HepG2 (cell line): Measurements from ENCODE around the gene NDUFB10. TPM values are rescaled to one million over a fixed set of nuclear protein-coding genes. Genes with fewer than 3 reads are reported as not detected.

Experiments used
- AGO1 ChIP-seq: fragments of 200-400 bp; formaldehyde crosslinking; IDR thresholded peaks from 2 replicates; pipeline ENCODE4 v1.6.1; 2017; ENCODE audit warnings: mild to moderate bottlenecking, low read depth, low read length, moderate library complexity; ENCODE audit not compliant: poor library complexity, severe bottlenecking
- AGO2 ChIP-seq: fragments of 200-400 bp; formaldehyde crosslinking; optimal IDR thresholded peaks from 2 replicates; pipeline ENCODE3; 2017; ENCODE audit warnings: mild to moderate bottlenecking, low read depth, low read length, moderate library complexity
- ATF1 ChIP-seq: IDR thresholded peaks from 2 replicates; pipeline ENCODE4 v1.6.1; 2016; ENCODE audit warnings: mild to moderate bottlenecking, control low read depth
- NR1H2 ChIP-seq: sonication (generic); formaldehyde crosslinking; IDR thresholded peaks from 2 replicates; pipeline ENCODE4 v1.8.1; 2022; ENCODE audit warnings: low read depth, missing genetic modification reagents, borderline replicate concordance
- POLR2A ChIP-seq, 2 experiments: IDR thresholded peaks; 2 replicates each; pipeline ENCODE4 v1.6.1; 2011; ENCODE audit warnings: low read depth in 2 of 2, low read length in 2 of 2, mild to moderate bottlenecking in 1 of 2, moderate library complexity in 1 of 2; ENCODE audit not compliant: insufficient read depth in 1 of 2
- SIX4 ChIP-seq: sonication (generic); formaldehyde crosslinking; IDR thresholded peaks from 2 replicates; pipeline ENCODE4 v1.4.0; 2020; ENCODE audit warnings: missing genetic modification reagents
- SPEN ChIP-seq: sonication (generic); formaldehyde crosslinking; IDR thresholded peaks from 2 replicates; pipeline ENCODE4 v1.5.1; 2020; ENCODE audit warnings: low read depth, mild to moderate bottlenecking, missing genetic modification reagents
- SRSF1 ChIP-seq: fragments of 200-400 bp; formaldehyde crosslinking; optimal IDR thresholded peaks from 2 replicates; pipeline ENCODE3; 2017; ENCODE audit warnings: mild to moderate bottlenecking, low read depth, low read length, moderate library complexity
- ZNF780A ChIP-seq: sonication (generic); formaldehyde crosslinking; IDR thresholded peaks from 2 replicates; pipeline ENCODE4 v1.8.0; 2022; ENCODE audit warnings: mild to moderate bottlenecking, missing genetic modification reagents, moderate library complexity
- polyA plus RNA-seq, 8 experiments: library from polyadenylated mRNA; depleted of rRNA in 3 of 8; stranded (reverse) in 7 of 8; unstranded in 1 of 8; fragments of >200 nt; fragmentation: Illumina TruSeq in 4 of 8; extraction: Trizol in 4 of 8; gene quantifications; 2 replicates each; pipeline versions ENCODE4 v1.2.1 to v1.2.3, GENCODE V29; 2011 to 2016; ENCODE audit warnings: low read depth in 4 of 8, missing spikeins in 1 of 8, mixed read lengths in 1 of 8; ENCODE audit not compliant: insufficient read depth in 1 of 8
- total RNA-seq, 5 experiments: library from RNA; depleted of rRNA; stranded (reverse); fragments of >200 nt; fragmentation: Illumina TruSeq; extraction: Trizol; gene quantifications; 2 replicates each; pipeline ENCODE4 v1.2.3, GENCODE V29; 2016; ENCODE audit warnings: low read depth in 1 of 5
- TF ChIP-seq, protein P1 (sequence below): sonication (generic); IDR thresholded peaks from 2 replicates; pipeline ENCODE4 v1.6.1; 2016; ENCODE audit warnings: low read depth, borderline replicate concordance
- TF ChIP-seq, protein P2 (sequence below): sonication (generic); formaldehyde crosslinking; IDR thresholded peaks from 2 replicates; pipeline ENCODE4 v1.5.0; 2020; ENCODE audit warnings: mild to moderate bottlenecking, missing genetic modification reagents, borderline replicate concordance
- TF ChIP-seq, protein P3 (sequence below): sonication (generic); formaldehyde crosslinking; IDR thresholded peaks from 2 replicates; pipeline ENCODE4 v1.5.1; 2020; ENCODE audit warnings: mild to moderate bottlenecking, missing genetic modification reagents, moderate library complexity
- TF ChIP-seq, protein P4 (sequence below): sonication (generic); formaldehyde crosslinking; IDR thresholded peaks from 2 replicates; pipeline ENCODE4 v1.5.0; 2020; ENCODE audit warnings: mild to moderate bottlenecking, missing genetic modification reagents
- TF ChIP-seq, protein P5 (sequence below): IDR thresholded peaks from 2 replicates; pipeline ENCODE4 v1.6.1; 2016; ENCODE audit warnings: missing biosample characterization, missing genetic modification reagents, low read depth

NDUFB10 gene
- total and polyA plus RNA-seq, 2 of the 13 experiments (the other 11 are each of a cell fraction or from before 2014, with no cell fraction given), result 68.6 to 157 TPM

DNA sequence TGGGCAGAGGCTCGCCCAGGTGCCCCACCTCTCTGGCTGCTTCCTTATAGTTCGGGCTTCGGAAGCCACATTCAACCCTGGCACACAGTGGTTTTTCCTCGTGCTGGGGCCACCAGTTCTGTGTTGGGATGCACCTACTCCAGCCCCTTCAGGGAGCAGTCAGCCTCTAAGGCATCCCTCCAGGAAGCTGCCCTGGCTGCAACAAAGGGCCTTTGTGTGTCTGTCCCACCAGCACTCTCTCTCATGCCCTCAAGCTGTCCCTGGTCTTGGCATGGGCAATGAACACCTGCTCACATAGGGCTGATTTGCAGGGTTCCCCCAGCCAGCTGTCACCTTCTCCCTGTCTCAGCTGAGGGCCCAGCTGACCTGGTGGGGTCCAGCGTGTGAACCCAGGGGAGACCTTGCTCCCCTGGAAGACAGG is 22.7 kb downstream of the NDUFB10 start (continued):
- no peak for TF ChIP-seq SPEN
- peak; percentile 63 for TF ChIP-seq AGO2
- TF ChIP-seq, protein P1, sequence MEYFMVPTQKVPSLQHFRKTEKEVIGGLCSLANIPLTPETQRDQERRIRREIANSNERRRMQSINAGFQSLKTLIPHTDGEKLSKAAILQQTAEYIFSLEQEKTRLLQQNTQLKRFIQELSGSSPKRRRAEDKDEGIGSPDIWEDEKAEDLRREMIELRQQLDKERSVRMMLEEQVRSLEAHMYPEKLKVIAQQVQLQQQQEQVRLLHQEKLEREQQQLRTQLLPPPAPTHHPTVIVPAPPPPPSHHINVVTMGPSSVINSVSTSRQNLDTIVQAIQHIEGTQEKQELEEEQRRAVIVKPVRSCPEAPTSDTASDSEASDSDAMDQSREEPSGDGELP, result peak; percentile 23; the same call in 1 of the 2 replicates
- TF ChIP-seq POLR2A (IDR thresholded peaks at IDR 0.05; ENCODE audit: insufficient read depth in 1 of 2, low read depth in 2 of 2, low read length in 2 of 2), result peak; percentile 23 to 33; a peak in 2 of 4 replicates
- TF ChIP-seq, protein P2, sequence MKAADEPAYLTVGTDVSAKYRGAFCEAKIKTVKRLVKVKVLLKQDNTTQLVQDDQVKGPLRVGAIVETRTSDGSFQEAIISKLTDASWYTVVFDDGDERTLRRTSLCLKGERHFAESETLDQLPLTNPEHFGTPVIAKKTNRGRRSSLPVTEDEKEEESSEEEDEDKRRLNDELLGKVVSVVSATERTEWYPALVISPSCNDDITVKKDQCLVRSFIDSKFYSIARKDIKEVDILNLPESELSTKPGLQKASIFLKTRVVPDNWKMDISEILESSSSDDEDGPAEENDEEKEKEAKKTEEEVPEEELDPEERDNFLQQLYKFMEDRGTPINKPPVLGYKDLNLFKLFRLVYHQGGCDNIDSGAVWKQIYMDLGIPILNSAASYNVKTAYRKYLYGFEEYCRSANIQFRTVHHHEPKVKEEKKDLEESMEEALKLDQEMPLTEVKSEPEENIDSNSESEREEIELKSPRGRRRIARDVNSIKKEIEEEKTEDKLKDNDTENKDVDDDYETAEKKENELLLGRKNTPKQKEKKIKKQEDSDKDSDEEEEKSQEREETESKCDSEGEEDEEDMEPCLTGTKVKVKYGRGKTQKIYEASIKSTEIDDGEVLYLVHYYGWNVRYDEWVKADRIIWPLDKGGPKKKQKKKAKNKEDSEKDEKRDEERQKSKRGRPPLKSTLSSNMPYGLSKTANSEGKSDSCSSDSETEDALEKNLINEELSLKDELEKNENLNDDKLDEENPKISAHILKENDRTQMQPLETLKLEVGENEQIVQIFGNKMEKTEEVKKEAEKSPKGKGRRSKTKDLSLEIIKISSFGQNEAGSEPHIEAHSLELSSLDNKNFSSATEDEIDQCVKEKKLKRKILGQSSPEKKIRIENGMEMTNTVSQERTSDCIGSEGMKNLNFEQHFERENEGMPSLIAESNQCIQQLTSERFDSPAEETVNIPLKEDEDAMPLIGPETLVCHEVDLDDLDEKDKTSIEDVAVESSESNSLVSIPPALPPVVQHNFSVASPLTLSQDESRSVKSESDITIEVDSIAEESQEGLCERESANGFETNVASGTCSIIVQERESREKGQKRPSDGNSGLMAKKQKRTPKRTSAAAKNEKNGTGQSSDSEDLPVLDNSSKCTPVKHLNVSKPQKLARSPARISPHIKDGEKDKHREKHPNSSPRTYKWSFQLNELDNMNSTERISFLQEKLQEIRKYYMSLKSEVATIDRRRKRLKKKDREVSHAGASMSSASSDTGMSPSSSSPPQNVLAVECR, result 0 out of 2 replicates have a peak, but pooled peaks have one; percentile 17
- TF ChIP-seq SIX4 (CRISPR knock-in tag), result no peak
- TF ChIP-seq, protein P3, sequence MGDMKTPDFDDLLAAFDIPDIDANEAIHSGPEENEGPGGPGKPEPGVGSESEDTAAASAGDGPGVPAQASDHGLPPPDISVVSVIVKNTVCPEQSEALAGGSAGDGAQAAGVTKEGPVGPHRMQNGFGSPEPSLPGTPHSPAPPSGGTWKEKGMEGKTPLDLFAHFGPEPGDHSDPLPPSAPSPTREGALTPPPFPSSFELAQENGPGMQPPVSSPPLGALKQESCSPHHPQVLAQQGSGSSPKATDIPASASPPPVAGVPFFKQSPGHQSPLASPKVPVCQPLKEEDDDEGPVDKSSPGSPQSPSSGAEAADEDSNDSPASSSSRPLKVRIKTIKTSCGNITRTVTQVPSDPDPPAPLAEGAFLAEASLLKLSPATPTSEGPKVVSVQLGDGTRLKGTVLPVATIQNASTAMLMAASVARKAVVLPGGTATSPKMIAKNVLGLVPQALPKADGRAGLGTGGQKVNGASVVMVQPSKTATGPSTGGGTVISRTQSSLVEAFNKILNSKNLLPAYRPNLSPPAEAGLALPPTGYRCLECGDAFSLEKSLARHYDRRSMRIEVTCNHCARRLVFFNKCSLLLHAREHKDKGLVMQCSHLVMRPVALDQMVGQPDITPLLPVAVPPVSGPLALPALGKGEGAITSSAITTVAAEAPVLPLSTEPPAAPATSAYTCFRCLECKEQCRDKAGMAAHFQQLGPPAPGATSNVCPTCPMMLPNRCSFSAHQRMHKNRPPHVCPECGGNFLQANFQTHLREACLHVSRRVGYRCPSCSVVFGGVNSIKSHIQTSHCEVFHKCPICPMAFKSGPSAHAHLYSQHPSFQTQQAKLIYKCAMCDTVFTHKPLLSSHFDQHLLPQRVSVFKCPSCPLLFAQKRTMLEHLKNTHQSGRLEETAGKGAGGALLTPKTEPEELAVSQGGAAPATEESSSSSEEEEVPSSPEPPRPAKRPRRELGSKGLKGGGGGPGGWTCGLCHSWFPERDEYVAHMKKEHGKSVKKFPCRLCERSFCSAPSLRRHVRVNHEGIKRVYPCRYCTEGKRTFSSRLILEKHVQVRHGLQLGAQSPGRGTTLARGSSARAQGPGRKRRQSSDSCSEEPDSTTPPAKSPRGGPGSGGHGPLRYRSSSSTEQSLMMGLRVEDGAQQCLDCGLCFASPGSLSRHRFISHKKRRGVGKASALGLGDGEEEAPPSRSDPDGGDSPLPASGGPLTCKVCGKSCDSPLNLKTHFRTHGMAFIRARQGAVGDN (CRISPR knock-in tag), result peak; percentile 6; the same call in 1 of the 2 replicates
- no peak for TF ChIP-seq ATF1 (CRISPR knock-in tag)
- TF ChIP-seq, protein P4, sequence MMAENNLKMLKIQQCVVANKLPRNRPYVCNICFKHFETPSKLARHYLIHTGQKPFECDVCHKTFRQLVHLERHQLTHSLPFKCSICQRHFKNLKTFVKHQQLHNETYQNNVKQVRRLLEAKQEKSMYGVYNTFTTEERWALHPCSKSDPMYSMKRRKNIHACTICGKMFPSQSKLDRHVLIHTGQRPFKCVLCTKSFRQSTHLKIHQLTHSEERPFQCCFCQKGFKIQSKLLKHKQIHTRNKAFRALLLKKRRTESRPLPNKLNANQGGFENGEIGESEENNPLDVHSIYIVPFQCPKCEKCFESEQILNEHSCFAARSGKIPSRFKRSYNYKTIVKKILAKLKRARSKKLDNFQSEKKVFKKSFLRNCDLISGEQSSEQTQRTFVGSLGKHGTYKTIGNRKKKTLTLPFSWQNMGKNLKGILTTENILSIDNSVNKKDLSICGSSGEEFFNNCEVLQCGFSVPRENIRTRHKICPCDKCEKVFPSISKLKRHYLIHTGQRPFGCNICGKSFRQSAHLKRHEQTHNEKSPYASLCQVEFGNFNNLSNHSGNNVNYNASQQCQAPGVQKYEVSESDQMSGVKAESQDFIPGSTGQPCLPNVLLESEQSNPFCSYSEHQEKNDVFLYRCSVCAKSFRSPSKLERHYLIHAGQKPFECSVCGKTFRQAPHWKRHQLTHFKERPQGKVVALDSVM, result no peak
- TF ChIP-seq AGO1, result peak; percentile 63
- no peak for TF ChIP-seq ZNF780A (CRISPR knock-in tag)
- peak; percentile 46 for TF ChIP-seq SRSF1
- TF ChIP-seq, protein P5, sequence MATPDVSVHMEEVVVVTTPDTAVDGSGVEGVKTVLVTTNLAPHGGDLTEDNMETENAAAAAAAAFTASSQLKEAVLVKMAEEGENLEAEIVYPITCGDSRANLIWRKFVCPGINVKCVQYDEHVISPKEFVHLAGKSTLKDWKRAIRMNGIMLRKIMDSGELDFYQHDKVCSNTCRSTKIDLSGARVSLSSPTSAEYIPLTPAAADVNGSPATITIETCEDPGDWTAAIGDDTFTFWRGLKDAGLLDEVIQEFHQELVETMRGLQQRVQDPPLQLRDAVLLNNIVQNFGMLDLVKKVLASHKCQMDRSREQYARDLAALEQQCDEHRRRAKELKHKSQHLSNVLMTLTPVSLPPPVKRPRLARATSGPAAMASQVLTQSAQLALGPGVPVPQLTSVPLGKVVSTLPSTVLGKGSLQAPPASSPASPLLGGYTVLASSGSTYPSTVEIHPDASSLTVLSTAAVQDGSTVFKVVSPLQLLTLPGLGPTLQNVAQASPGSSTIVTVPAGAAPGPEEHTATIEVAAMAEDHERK (CRISPR knock-in tag), result no peak
- no peak for TF ChIP-seq NR1H2
